Smooth muscle cell (in vitro differentiated cells): ENCODE measurements around the gene FSHR. TPM values are rescaled to one million over a fixed set of nuclear protein-coding genes. Genes with fewer than 3 reads are reported as not detected.

Experiments used
- DNase-seq: peaks from one replicate; lab custom pipeline; 2025; ENCODE audit not compliant: unreplicated experiment; lab: John Stamatoyannopoulos, UW
- H2AFZ ChIP-seq: fragments of 200-600 bp; sonication (generic); 2 replicates; pipeline ENCODE4 v1.6.0; 2016; ENCODE audit warnings: antibody characterized with exemption, low read depth, mild to moderate bottlenecking
- H3F3A ChIP-seq: fragments of 200-600 bp; sonication (generic); 2 replicates; pipeline ENCODE4 v1.6.0; 2017; ENCODE audit warnings: antibody characterized with exemption, low read depth
- H3K27ac ChIP-seq: fragments of 200-600 bp; sonication (generic); 2 replicates; pipeline ENCODE4 v1.5.1; 2016; ENCODE audit warnings: low read depth, mild to moderate bottlenecking
- H3K27me3 ChIP-seq: fragments of 200-600 bp; sonication (generic); 2 replicates; pipeline ENCODE4 v1.6.1; 2016; ENCODE audit warnings: low read depth, mild to moderate bottlenecking
- H3K36me3 ChIP-seq: fragments of 200-600 bp; sonication (generic); 2 replicates; pipeline ENCODE4 v1.5.1; 2016; ENCODE audit warnings: low read depth
- H3K4me1 ChIP-seq: fragments of 200-600 bp; sonication (generic); 2 replicates; pipeline ENCODE4 v1.5.1; 2016; ENCODE audit warnings: low read depth
- H3K4me2 ChIP-seq: fragments of 200-600 bp; sonication (generic); 2 replicates; pipeline ENCODE4 v1.6.0; 2016; ENCODE audit warnings: mild to moderate bottlenecking
- H3K4me3 ChIP-seq: fragments of 200-600 bp; sonication (generic); 2 replicates; pipeline ENCODE4 v1.5.1; 2016; ENCODE audit warnings: mild to moderate bottlenecking
- H3K79me2 ChIP-seq: fragments of 200-600 bp; sonication (generic); 2 replicates; pipeline ENCODE4 v1.6.0; 2016; ENCODE audit warnings: low read depth, mild to moderate bottlenecking
- H3K9ac ChIP-seq: fragments of 200-600 bp; sonication (generic); 2 replicates; pipeline ENCODE4 v1.6.0; 2016; ENCODE audit warnings: low read depth
- H3K9me3 ChIP-seq: fragments of 200-600 bp; sonication (generic); replicated peaks from 2 replicates; pipeline ENCODE4 v1.5.1; 2016; ENCODE audit warnings: low read depth
- H4K20me1 ChIP-seq: fragments of 200-600 bp; sonication (generic); 2 replicates; pipeline ENCODE4 v1.6.0; 2016; ENCODE audit warnings: low read depth
- WGBS: methylation state at CpG from one replicate; pipeline ENCODE4 v1.1.7; 2016; ENCODE audit warnings: low lambda C conversion rate; 5-methylcytosine and 5-hydroxymethylcytosine counted together
- polyA plus RNA-seq: library from polyadenylated mRNA; unstranded; fragments of >200 nt; fragmentation: Nextera tagmentation; extraction: Ambion mirVana; gene quantifications from 2 replicates; pipeline ENCODE4 v1.2.1, GENCODE V29; 2016
- total RNA-seq: library from RNA; depleted of rRNA; stranded (reverse); fragments of >200 nt; gene quantifications from 2 replicates; pipeline ENCODE4 v1.2.3, GENCODE V29; 2014
- TF ChIP-seq, protein P1 (sequence below): fragments of 200-600 bp; sonication (generic); IDR thresholded peaks from 2 replicates; pipeline ENCODE4 v1.5.1; 2017; ENCODE audit warnings: borderline replicate concordance, mild to moderate bottlenecking, antibody characterized with exemption; ENCODE audit not compliant: insufficient read depth, poor library complexity, severe bottlenecking

The FSHR gene
- total and polyA plus RNA-seq, 2 experiments from 2014 or later = not detected

DNA sequence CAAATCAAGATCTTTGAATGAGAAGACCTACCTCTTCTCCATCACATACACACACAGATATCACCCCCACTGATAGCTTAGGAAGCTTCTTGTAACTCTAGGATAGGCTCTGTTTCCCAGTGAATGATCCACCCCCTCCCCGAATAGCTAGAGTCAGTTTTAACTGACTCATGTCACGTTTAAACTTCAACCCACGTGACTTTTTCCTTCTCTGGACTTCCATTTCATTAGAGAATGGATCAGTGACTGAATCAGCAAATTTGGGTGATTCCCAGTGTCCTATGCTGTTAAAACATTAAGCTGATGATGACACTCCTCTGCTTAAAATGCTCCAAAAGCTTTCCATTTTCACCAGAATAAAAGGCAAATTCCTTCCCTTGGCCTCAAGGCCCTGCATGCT lies 212.9 kb downstream of the FSHR start:
- no peaks in the 10 kb centered on the region for H3K79me2 ChIP-seq
- H3F3A ChIP-seq = no peaks in the 10 kb centered on the region
- no peak overlapping the region for H3K4me3 ChIP-seq
- H4K20me1 ChIP-seq = no peaks in the 10 kb centered on the region
- H3K36me3 ChIP-seq = no peaks in the 10 kb centered on the region
- no peak overlapping the region for H3K27ac ChIP-seq
- TF ChIP-seq, protein P1, sequence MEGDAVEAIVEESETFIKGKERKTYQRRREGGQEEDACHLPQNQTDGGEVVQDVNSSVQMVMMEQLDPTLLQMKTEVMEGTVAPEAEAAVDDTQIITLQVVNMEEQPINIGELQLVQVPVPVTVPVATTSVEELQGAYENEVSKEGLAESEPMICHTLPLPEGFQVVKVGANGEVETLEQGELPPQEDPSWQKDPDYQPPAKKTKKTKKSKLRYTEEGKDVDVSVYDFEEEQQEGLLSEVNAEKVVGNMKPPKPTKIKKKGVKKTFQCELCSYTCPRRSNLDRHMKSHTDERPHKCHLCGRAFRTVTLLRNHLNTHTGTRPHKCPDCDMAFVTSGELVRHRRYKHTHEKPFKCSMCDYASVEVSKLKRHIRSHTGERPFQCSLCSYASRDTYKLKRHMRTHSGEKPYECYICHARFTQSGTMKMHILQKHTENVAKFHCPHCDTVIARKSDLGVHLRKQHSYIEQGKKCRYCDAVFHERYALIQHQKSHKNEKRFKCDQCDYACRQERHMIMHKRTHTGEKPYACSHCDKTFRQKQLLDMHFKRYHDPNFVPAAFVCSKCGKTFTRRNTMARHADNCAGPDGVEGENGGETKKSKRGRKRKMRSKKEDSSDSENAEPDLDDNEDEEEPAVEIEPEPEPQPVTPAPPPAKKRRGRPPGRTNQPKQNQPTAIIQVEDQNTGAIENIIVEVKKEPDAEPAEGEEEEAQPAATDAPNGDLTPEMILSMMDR = no peak
- no peak overlapping the region for H3K4me2 ChIP-seq
- DNase-seq = no peak
- no peaks in the 10 kb centered on the region for H3K9me3 ChIP-seq
- H2AFZ ChIP-seq = no peak overlapping the region
- 62% methylated on average over 3 of the region's 3 CpGs for WGBS
- H3K4me1 ChIP-seq = no peaks in the 10 kb centered on the region
- H3K9ac ChIP-seq = no peak overlapping the region
- no peaks in the 10 kb centered on the region for H3K27me3 ChIP-seq

DNA sequence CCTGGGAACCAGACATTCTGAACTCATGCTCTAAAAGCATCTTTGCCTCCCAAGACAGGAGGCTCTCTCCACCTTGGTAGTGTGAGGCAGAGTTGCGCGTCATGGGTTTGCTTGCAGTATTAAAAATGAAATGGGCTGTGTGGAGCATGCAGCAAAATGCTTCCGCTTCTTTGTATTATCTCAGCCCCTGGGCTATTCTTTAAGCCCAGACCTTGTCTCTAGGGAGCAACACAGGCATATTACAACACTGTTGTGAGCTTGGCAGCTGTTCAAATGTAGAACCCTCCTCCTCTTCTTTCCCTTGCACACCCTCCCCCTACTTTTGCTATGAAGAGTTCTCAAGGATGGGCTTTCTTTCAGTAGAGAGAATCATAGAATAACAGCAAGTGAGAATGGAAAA lies 213.7 kb downstream of the FSHR start:
- H3K27ac ChIP-seq = no peak overlapping the region
- TF ChIP-seq, protein P1 = no peak
- WGBS = 84% methylated on average over 3 of the region's 3 CpGs
- H3K9ac ChIP-seq = no peak overlapping the region
- no peaks in the 10 kb centered on the region for H3K79me2 ChIP-seq
- H2AFZ ChIP-seq = no peak overlapping the region
- H3K4me3 ChIP-seq = no peak overlapping the region
- no peaks in the 10 kb centered on the region for H3K27me3 ChIP-seq
- no peaks in the 10 kb centered on the region for H3K36me3 ChIP-seq
- H3K4me2 ChIP-seq = no peak overlapping the region
- no peak for DNase-seq
- no peaks in the 10 kb centered on the region for H3K9me3 ChIP-seq
- H3K4me1 ChIP-seq = no peaks in the 10 kb centered on the region
- H4K20me1 ChIP-seq = no peaks in the 10 kb centered on the region
- no peaks in the 10 kb centered on the region for H3F3A ChIP-seq

DNA sequence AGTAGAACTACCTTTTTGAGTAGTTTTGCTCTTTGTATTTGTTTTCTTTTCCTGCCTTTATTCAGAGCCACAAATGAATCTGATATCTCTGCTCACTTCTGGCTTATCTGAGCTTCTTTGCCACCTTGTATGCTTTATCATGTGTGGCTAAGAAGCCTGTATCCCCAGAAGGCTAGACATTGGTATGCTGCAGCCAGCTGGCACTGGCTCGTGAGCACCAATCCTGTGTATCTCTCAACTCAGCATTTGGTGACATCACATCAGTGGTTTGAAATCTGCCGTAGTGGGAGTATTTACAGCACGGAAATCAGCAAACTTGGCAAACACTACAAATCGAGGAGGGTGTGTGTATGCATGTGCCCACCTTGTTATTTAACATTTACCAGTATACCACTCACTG lies 215.1 kb downstream of the FSHR start:
- Histone ChIP-seq H3K9ac (no peak overlapping the region), H3K4me2 (no peak overlapping the region), H3K27ac (no peak overlapping the region), H3K4me3 (no peak overlapping the region), H3K27me3 (no peaks in the 10 kb centered on the region), H3F3A (no peaks in the 10 kb centered on the region), H3K79me2 (no peaks in the 10 kb centered on the region), H3K4me1 (no peaks in the 10 kb centered on the region), H3K9me3 (no peaks in the 10 kb centered on the region), H4K20me1 (no peaks in the 10 kb centered on the region), H2AFZ (no peak overlapping the region), H3K36me3 (no peaks in the 10 kb centered on the region)
- DNase-seq = no peak
- TF ChIP-seq, protein P1 = no peak
- 76% methylated on average over 4 of the region's 4 CpGs for WGBS

DNA sequence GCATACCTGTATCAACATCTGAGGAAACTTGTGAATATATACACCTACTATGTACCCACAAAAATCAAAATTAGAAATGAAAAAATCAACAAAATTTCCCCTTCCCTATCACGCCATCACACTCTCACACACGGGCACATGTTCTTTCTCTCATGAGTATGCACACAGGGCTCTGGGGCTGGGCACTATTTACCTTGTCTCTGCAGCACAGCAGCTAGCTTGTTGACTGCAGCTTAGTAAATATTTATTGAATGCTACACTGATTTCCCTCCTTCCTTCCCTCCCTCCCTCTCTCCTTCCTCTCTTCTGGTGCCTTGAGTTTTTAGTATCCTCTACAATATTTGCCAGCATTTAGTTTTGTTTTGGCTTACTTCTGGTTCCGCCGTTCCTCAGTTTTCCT lies 216.1 kb downstream of the FSHR start:
- Histone ChIP-seq H2AFZ (no peak overlapping the region), H3K4me3 (no peak overlapping the region), H3K9ac (no peak overlapping the region), H3K36me3 (no peaks in the 10 kb centered on the region), H3K9me3 (no peaks in the 10 kb centered on the region), H3K79me2 (no peaks in the 10 kb centered on the region), H3K4me2 (no peak overlapping the region), H3K27me3 (no peaks in the 10 kb centered on the region), H3K4me1 (no peaks in the 10 kb centered on the region), H3K27ac (no peak overlapping the region), H3F3A (no peaks in the 10 kb centered on the region), H4K20me1 (no peaks in the 10 kb centered on the region)
- DNase-seq = no peak
- TF ChIP-seq, protein P1 = no peak
- WGBS = 93% methylated on average over 4 of the region's 4 CpGs
